GM23338 (cell line): Measurements from ENCODE around the gene OR10G8. TPM values are rescaled to one million over a fixed set of nuclear protein-coding genes. Genes with fewer than 3 reads are reported as not detected.

Experiments
- ATAC-seq: fragments of 200-7000 bp; cut with Tn5 transposase; 3 replicates; pipeline ENCODE4 v1.9.1; 2020
- DNase-seq: peaks from one replicate; pipeline ENCODE4 v3.0.0-alpha.2; 2015; ENCODE audit warnings: low spot score
- H2AFZ ChIP-seq: fragments of 200-600 bp; sonication (generic); 2 replicates; pipeline ENCODE4 v1.8.0; 2016; ENCODE audit warnings: antibody characterized with exemption, mild to moderate bottlenecking, moderate library complexity
- H3F3A ChIP-seq: fragments of 200-600 bp; sonication (generic); replicated peaks from 2 replicates; pipeline ENCODE4 v1.8.0; 2017; ENCODE audit warnings: antibody characterized with exemption, mixed run types, low read depth
- H3K27ac ChIP-seq: fragments of 200-600 bp; sonication (generic); 2 replicates; pipeline ENCODE4 v1.6.1; 2016; ENCODE audit warnings: low read depth
- H3K27me3 ChIP-seq: fragments of 200-600 bp; sonication (generic); 2 replicates; pipeline ENCODE4 v1.8.0; 2016; ENCODE audit warnings: mild to moderate bottlenecking, mixed run types, moderate library complexity; ENCODE audit not compliant: insufficient read depth
- H3K36me3 ChIP-seq: fragments of 200-600 bp; sonication (generic); 2 replicates; pipeline ENCODE4 v1.8.0; 2016; ENCODE audit warnings: mild to moderate bottlenecking; ENCODE audit not compliant: insufficient read depth
- H3K4me1 ChIP-seq: fragments of 200-600 bp; sonication (generic); 2 replicates; pipeline ENCODE4 v1.8.0; 2016; ENCODE audit warnings: mild to moderate bottlenecking, moderate library complexity; ENCODE audit not compliant: insufficient read depth
- H3K4me2 ChIP-seq: fragments of 200-600 bp; sonication (generic); 2 replicates; pipeline ENCODE4 v1.7.1; 2017; ENCODE audit warnings: mixed run types
- H3K4me3 ChIP-seq: fragments of 200-600 bp; sonication (generic); 2 replicates; pipeline ENCODE4 v1.6.1; 2016; ENCODE audit warnings: mixed run types
- H3K79me2 ChIP-seq: fragments of 200-600 bp; sonication (generic); replicated peaks from 2 replicates; pipeline ENCODE4 v1.8.0; 2017; ENCODE audit warnings: mild to moderate bottlenecking; ENCODE audit not compliant: insufficient read depth
- H3K9me2 ChIP-seq: fragments of 200-600 bp; sonication (generic); 2 replicates; pipeline ENCODE4 v1.8.0; 2017; ENCODE audit not compliant: insufficient read depth
- H4K20me1 ChIP-seq: fragments of 200-600 bp; sonication (generic); replicated peaks from 2 replicates; pipeline ENCODE4 v1.8.0; 2017; ENCODE audit warnings: mild to moderate bottlenecking; ENCODE audit not compliant: insufficient read depth
- H3K27ac Mint-ChIP-seq: 2 replicates; pipeline ENCODE4 v1.8.0; 2020; ENCODE audit warnings: inconsistent platforms, mild to moderate bottlenecking, moderate library complexity, mixed read lengths
- H3K27me3 Mint-ChIP-seq: 3 replicates; pipeline ENCODE4 v1.8.0; 2022; ENCODE audit warnings: low read depth, mild to moderate bottlenecking, moderate library complexity, mixed read lengths, inconsistent platforms; ENCODE audit not compliant: insufficient read depth, poor library complexity
- H3K36me3 Mint-ChIP-seq: 3 replicates; pipeline ENCODE4 v1.8.0; 2021; ENCODE audit warnings: low read depth, mild to moderate bottlenecking, inconsistent platforms, moderate library complexity, mixed read lengths
- H3K4me1 Mint-ChIP-seq: 3 replicates; pipeline ENCODE4 v1.8.0; 2020; ENCODE audit warnings: mild to moderate bottlenecking, inconsistent platforms, mixed read lengths
- H3K4me3 Mint-ChIP-seq: 3 replicates; pipeline ENCODE4 v1.8.0; 2021; ENCODE audit warnings: moderate library complexity, mild to moderate bottlenecking, inconsistent platforms, mixed read lengths
- H3K9me3 Mint-ChIP-seq: 3 replicates; pipeline ENCODE4 v1.8.0; 2020; ENCODE audit warnings: moderate library complexity, mild to moderate bottlenecking, inconsistent platforms, mixed read lengths
- CREB1 ChIP-seq: fragments of 250-450 bp; sonication (Bioruptor Pico); IDR thresholded peaks from 2 replicates; pipeline ENCODE4 v1.5.0; 2020; ENCODE audit warnings: low read depth, mild to moderate bottlenecking, moderate library complexity
- EZH2 ChIP-seq: fragments of 200-600 bp; sonication (generic); IDR thresholded peaks from one replicate; pipeline ENCODE4 v1.8.0; 2017; ENCODE audit warnings: antibody characterized with exemption, mild to moderate bottlenecking, low read depth; ENCODE audit not compliant: unreplicated experiment
- EZH2phosphoT487 ChIP-seq: fragments of 200-600 bp; sonication (generic); IDR thresholded peaks from one replicate; pipeline ENCODE4 v1.8.1; 2018; ENCODE audit warnings: antibody characterized with exemption; ENCODE audit not compliant: unreplicated experiment
- JUNB ChIP-seq: IDR thresholded peaks from one replicate; pipeline ENCODE4 v1.6.1; 2016; ENCODE audit warnings: antibody characterized with exemption; ENCODE audit not compliant: unreplicated experiment
- POLR2AphosphoS5 ChIP-seq: IDR thresholded peaks from 2 replicates; pipeline ENCODE4 v1.6.1; 2016; ENCODE audit warnings: antibody characterized with exemption, low read depth
- STAT1 ChIP-seq: IDR thresholded peaks from one replicate; pipeline ENCODE4 v1.6.1; 2016; ENCODE audit warnings: antibody characterized with exemption; ENCODE audit not compliant: unreplicated experiment
- ZNF114 ChIP-seq: fragments of 250-450 bp; sonication (Bioruptor Pico); IDR thresholded peaks from 2 replicates; pipeline ENCODE4 v1.5.0; 2020; ENCODE audit warnings: mild to moderate bottlenecking, moderate library complexity
- ZNF331 ChIP-seq: fragments of 250-450 bp; sonication (Bioruptor Pico); IDR thresholded peaks from 2 replicates; pipeline ENCODE4 v1.5.0; 2020; ENCODE audit warnings: low read depth, mild to moderate bottlenecking, moderate library complexity
- polyA plus RNA-seq: library from polyadenylated mRNA; unstranded; fragments of >200 nt; fragmentation: Nextera tagmentation; extraction: Ambion mirVana; gene quantifications from 2 replicates; pipeline ENCODE4 v1.2.1, GENCODE V29; 2016
- total RNA-seq: library from RNA; depleted of rRNA; stranded (reverse); fragments of >200 nt; shearing (Covaris generic); gene quantifications from 2 replicates; pipeline ENCODE4 v1.2.3, GENCODE V29; 2014
- TF ChIP-seq, protein P1 (sequence below): fragments of 250-450 bp; sonication (Bioruptor Pico); IDR thresholded peaks from 2 replicates; pipeline ENCODE4 v1.5.0; 2020; ENCODE audit warnings: mild to moderate bottlenecking, moderate library complexity

The OR10G8 gene
- total and polyA plus RNA-seq, 2 experiments from 2014 or later = not detected

DNA sequence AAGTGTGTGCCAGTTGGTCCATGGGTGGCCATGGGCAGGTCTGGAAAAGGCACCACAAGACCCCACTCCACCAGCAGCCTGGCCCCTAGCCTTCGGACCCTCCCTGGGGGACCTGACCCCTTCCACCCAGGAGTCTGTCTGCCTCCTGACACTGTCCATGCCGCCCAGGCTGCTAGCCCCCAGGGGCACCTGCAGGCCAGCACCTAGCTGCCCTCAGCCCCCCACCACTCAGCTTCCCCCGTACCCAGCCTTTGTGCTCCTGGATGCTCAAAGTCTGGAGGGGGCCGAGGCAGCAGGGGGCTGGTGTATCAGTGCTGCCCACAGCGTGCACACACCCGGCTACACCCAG lies 48.9 kb downstream of the OR10G8 start (continued):
- TF ChIP-seq, protein P1, sequence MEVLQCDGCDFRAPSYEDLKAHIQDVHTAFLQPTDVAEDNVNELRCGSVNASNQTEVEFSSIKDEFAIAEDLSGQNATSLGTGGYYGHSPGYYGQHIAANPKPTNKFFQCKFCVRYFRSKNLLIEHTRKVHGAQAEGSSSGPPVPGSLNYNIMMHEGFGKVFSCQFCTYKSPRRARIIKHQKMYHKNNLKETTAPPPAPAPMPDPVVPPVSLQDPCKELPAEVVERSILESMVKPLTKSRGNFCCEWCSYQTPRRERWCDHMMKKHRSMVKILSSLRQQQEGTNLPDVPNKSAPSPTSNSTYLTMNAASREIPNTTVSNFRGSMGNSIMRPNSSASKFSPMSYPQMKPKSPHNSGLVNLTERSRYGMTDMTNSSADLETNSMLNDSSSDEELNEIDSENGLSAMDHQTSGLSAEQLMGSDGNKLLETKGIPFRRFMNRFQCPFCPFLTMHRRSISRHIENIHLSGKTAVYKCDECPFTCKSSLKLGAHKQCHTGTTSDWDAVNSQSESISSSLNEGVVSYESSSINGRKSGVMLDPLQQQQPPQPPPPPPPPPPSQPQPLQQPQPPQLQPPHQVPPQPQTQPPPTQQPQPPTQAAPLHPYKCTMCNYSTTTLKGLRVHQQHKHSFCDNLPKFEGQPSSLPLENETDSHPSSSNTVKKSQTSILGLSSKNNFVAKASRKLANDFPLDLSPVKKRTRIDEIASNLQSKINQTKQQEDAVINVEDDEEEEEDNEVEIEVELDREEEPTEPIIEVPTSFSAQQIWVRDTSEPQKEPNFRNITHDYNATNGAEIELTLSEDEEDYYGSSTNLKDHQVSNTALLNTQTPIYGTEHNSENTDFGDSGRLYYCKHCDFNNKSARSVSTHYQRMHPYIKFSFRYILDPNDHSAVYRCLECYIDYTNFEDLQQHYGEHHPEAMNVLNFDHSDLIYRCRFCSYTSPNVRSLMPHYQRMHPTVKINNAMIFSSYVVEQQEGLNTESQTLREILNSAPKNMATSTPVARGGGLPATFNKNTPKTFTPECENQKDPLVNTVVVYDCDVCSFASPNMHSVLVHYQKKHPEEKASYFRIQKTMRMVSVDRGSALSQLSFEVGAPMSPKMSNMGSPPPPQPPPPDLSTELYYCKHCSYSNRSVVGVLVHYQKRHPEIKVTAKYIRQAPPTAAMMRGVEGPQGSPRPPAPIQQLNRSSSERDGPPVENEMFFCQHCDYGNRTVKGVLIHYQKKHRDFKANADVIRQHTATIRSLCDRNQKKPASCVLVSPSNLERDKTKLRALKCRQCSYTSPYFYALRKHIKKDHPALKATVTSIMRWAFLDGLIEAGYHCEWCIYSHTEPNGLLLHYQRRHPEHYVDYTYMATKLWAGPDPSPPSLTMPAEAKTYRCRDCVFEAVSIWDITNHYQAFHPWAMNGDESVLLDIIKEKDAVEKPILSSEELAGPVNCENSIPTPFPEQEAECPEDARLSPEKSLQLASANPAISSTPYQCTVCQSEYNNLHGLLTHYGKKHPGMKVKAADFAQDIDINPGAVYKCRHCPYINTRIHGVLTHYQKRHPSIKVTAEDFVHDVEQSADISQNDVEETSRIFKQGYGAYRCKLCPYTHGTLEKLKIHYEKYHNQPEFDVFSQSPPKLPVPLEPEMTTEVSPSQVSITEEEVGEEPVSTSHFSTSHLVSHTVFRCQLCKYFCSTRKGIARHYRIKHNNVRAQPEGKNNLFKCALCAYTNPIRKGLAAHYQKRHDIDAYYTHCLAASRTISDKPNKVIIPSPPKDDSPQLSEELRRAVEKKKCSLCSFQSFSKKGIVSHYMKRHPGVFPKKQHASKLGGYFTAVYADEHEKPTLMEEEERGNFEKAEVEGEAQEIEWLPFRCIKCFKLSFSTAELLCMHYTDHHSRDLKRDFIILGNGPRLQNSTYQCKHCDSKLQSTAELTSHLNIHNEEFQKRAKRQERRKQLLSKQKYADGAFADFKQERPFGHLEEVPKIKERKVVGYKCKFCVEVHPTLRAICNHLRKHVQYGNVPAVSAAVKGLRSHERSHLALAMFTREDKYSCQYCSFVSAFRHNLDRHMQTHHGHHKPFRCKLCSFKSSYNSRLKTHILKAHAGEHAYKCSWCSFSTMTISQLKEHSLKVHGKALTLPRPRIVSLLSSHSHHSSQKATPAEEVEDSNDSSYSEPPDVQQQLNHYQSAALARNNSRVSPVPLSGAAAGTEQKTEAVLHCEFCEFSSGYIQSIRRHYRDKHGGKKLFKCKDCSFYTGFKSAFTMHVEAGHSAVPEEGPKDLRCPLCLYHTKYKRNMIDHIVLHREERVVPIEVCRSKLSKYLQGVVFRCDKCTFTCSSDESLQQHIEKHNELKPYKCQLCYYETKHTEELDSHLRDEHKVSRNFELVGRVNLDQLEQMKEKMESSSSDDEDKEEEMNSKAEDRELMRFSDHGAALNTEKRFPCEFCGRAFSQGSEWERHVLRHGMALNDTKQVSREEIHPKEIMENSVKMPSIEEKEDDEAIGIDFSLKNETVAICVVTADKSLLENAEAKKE (CRISPR knock-in tag) = no peak
- no peak for TF ChIP-seq EZH2phosphoT487
- no peak for TF ChIP-seq CREB1 (CRISPR knock-in tag)
- no peak for TF ChIP-seq POLR2AphosphoS5
- no peak for TF ChIP-seq STAT1
- no peak for TF ChIP-seq EZH2
- TF ChIP-seq ZNF114 (CRISPR knock-in tag) = no peak

DNA sequence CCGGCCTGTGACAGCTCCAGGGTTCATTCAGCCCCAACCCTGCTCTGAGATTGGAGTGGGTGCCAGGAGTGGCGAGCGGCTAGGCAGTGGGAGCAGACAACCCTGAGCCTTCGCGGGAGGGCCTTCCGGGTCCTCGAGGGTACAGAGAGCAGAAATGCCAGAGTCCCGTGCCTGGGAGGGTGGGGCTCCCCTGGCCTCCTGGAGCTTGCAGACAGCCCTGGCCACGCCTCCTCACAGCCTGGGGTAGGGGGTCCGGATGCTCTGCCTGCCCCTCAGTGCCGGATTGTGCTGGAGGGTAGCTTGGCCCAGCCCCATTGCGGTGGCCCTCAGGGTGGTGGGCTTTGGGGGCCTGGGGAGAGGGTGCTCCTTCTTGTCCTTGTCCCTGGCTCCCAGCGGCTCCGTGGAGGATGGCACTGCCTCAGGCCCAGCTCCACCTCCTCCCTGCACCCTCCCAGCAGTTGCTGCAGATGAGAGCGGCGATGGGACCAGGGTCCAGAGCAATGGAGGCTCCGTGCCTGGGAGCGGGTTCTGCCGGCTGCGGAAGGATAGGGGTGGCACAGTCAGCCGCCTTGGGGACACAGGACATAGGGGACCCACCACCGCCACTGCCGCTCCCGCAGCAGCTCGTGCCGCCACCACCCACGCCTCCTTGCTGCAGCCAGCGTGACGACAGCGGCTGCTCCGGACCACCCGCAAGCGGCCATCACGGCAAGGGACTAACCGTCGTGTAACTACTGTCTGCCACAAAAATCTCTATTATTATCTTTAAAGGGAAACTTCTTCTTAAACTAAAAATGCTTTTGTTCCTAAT lies 49.4 kb downstream of the OR10G8 start:
- H3K36me3 Mint-ChIP-seq = no peaks in the 10 kb centered on the region; the same call in 2 of the 3 replicates
- Histone ChIP-seq H3K27ac (no peak overlapping the region), H3F3A (no peaks in the 10 kb centered on the region), H3K9me2 (no peaks in the 10 kb centered on the region), H3K4me2 (peak overlapping the region; percentile 72), H4K20me1 (no peaks in the 10 kb centered on the region; the same call in 1 of the 2 replicates), H3K4me3 (peak overlapping the region; percentile 76), H3K27me3 (no peaks in the 10 kb centered on the region), H3K79me2 (no peaks in the 10 kb centered on the region), H2AFZ (peak overlapping the region; percentile 87), H3K4me1 (peaks cover 5% of the 10 kb centered on the region; the same call in 1 of the 2 replicates), H3K36me3 (no peaks in the 10 kb centered on the region)
- DNase-seq (peak; percentile 60), ATAC-seq (peak; percentile 83)
- TF ChIP-seq EZH2 (no peak), CREB1 (CRISPR knock-in tag) (no peak), JUNB (no peak), ZNF331 (no peak), POLR2AphosphoS5 (no peak)
- H3K27ac Mint-ChIP-seq = no peak overlapping the region
- no peaks in the 10 kb centered on the region for H3K9me3 Mint-ChIP-seq
- H3K4me3 Mint-ChIP-seq = peak overlapping the region; percentile 57; the same call in 2 of the 3 replicates
- H3K4me1 Mint-ChIP-seq = peaks cover 8% of the 10 kb centered on the region
- H3K27me3 Mint-ChIP-seq = peaks cover 2% of the 10 kb centered on the region
